SK-N-SH treated with all-trans-retinoic acid at 6 μM for 48 hours (cell line): Measurements from ENCODE around the gene BLMH.

Experiments
- ARNTL ChIP-seq: fragments of 450-650 bp; formaldehyde crosslinking; IDR thresholded peaks from 2 replicates; pipeline ENCODE4 v1.5.0; 2020; ENCODE audit warnings: low read depth, mild to moderate bottlenecking, moderate library complexity, borderline replicate concordance
- CREB5 ChIP-seq: fragments of 250-450 bp; sonication (Bioruptor Pico); IDR thresholded peaks from 2 replicates; pipeline ENCODE4 v1.5.1; 2020; ENCODE audit warnings: low read depth, mild to moderate bottlenecking, moderate library complexity
- ESRRG ChIP-seq: fragments of 250-450 bp; sonication (Bioruptor Pico); IDR thresholded peaks from 2 replicates; pipeline ENCODE4 v1.6.1; 2021; ENCODE audit warnings: mild to moderate bottlenecking
- ISL1 ChIP-seq: fragments of 250-450 bp; sonication (Bioruptor Pico); IDR thresholded peaks from 2 replicates; pipeline ENCODE4 v2.1.2; 2022; ENCODE audit warnings: mild to moderate bottlenecking, moderate library complexity
- PATZ1 ChIP-seq: fragments of 250-450 bp; sonication (Bioruptor Pico); IDR thresholded peaks from 2 replicates; pipeline ENCODE4 v1.8.0; 2020; ENCODE audit warnings: mild to moderate bottlenecking, moderate library complexity, borderline replicate concordance
- POU6F1 ChIP-seq: fragments of 250-450 bp; sonication (Bioruptor Pico); IDR thresholded peaks from 2 replicates; pipeline ENCODE4 v1.8.0; 2021; ENCODE audit warnings: low read depth, mild to moderate bottlenecking, moderate library complexity, borderline replicate concordance
- PPARA ChIP-seq: fragments of 250-450 bp; sonication (Bioruptor Pico); IDR thresholded peaks from 2 replicates; pipeline ENCODE4 v1.5.0; 2020; ENCODE audit warnings: mild to moderate bottlenecking, borderline replicate concordance
- RARB ChIP-seq: fragments of 250-450 bp; sonication (Bioruptor Pico); IDR thresholded peaks from 2 replicates; pipeline ENCODE4 v1.8.0; 2021; ENCODE audit warnings: mild to moderate bottlenecking, moderate library complexity
- SNAI2 ChIP-seq: fragments of 250-450 bp; sonication (Bioruptor Pico); IDR thresholded peaks from 2 replicates; pipeline ENCODE4 v1.5.0; 2020; ENCODE audit warnings: mild to moderate bottlenecking, moderate library complexity
- TOX ChIP-seq: fragments of 250-450 bp; sonication (Bioruptor Pico); IDR thresholded peaks from 2 replicates; pipeline ENCODE4 v1.8.0; 2021; ENCODE audit warnings: mild to moderate bottlenecking, moderate library complexity, borderline replicate concordance
- ZFP3 ChIP-seq: fragments of 250-450 bp; sonication (Bioruptor Pico); IDR thresholded peaks from 2 replicates; pipeline ENCODE4 v1.5.0; 2020; ENCODE audit warnings: mild to moderate bottlenecking, moderate library complexity
- ZFP30 ChIP-seq: fragments of 450-650 bp; formaldehyde crosslinking; IDR thresholded peaks from 2 replicates; pipeline ENCODE4 v1.5.0; 2022; ENCODE audit warnings: mild to moderate bottlenecking, moderate library complexity
- ZNF565 ChIP-seq: fragments of 450-650 bp; formaldehyde crosslinking; conservative IDR thresholded peaks from 2 replicates; pipeline ENCODE4 v1.5.0; 2020; ENCODE audit warnings: low read depth, mild to moderate bottlenecking, moderate library complexity
- ZNF70 ChIP-seq: fragments of 450-650 bp; formaldehyde crosslinking; IDR thresholded peaks from 2 replicates; pipeline ENCODE4 v1.5.0; 2020; ENCODE audit warnings: mild to moderate bottlenecking, moderate library complexity

- no peak for TF ChIP-seq ZFP3
- TF ChIP-seq ZNF565 (CRISPR knock-in tag) = no peak
- TF ChIP-seq PATZ1 (CRISPR knock-in tag) = no peak
- no peak for TF ChIP-seq TOX
- no peak for TF ChIP-seq CREB5 (CRISPR knock-in tag)
- TF ChIP-seq ZFP30 = no peak
- TF ChIP-seq ISL1 (CRISPR knock-in tag) = no peak
- TF ChIP-seq PPARA (CRISPR knock-in tag) = no peak
- TF ChIP-seq RARB = no peak
- no peak for TF ChIP-seq POU6F1 (CRISPR knock-in tag)
- no peak for TF ChIP-seq ARNTL (CRISPR knock-in tag)
- TF ChIP-seq SNAI2 (CRISPR knock-in tag) = no peak
- no peak for TF ChIP-seq ESRRG (CRISPR knock-in tag)
- TF ChIP-seq ZNF70 (CRISPR knock-in tag) = no peak
These were observed 80.8 kb downstream of the BLMH start for GRCh38 chr17:30210901-30211300.
